AG04450 (cell line): ENCODE results near the gene MYO18A. TPM values are rescaled to one million over a fixed set of nuclear protein-coding genes. Genes with fewer than 3 reads are reported as not detected.

Source experiments
- CTCF ChIA-PET: fragments of 300-600, 350-600 bp; formaldehyde crosslinking; extraction: SDS; loops from one replicate; lab custom pipeline; 2022; ENCODE audit warnings: antibody characterized with exemption, inconsistent platforms; lab: Charles Lee
- POLR2A ChIA-PET: fragments of 350-600 bp; formaldehyde crosslinking; extraction: SDS; loops from one replicate; lab custom pipeline; 2021; ENCODE audit warnings: antibody characterized with exemption, inconsistent platforms; lab: Yijun Ruan, JAX
- DNase-seq: peaks from one replicate; pipeline ENCODE4 v3.0.0-alpha.2; 2011; ENCODE audit warnings: low read depth, low spot score
- H3K27ac ChIP-seq: one replicate; pipeline ENCODE4 v1.5.1; 2012; ENCODE audit warnings: low read depth, low read length, control low read depth
- H3K27me3 ChIP-seq: one replicate; pipeline ENCODE4 v1.6.0; 2012; ENCODE audit warnings: low read length; ENCODE audit not compliant: control insufficient read depth, insufficient read depth
- H3K4me3 ChIP-seq: 2 replicates; pipeline ENCODE4 v1.5.1; 2011; ENCODE audit warnings: mild to moderate bottlenecking, low read depth, low read length, control low read depth
- H3K9me3 ChIP-seq: 2 replicates; pipeline ENCODE4 v1.5.1; 2012; ENCODE audit warnings: low read length; ENCODE audit not compliant: control insufficient read depth, insufficient read depth
- polyA plus RNA-seq: library from polyadenylated mRNA; depleted of rRNA; stranded (reverse); fragments of >200 nt; gene quantifications from 2 replicates; pipeline ENCODE4 v1.2.3, GENCODE V29; 2011
- TF ChIP-seq, protein P1 (sequence below): IDR thresholded peaks from 2 replicates; pipeline ENCODE4 v1.5.1; 2011; ENCODE audit warnings: low read depth, low read length, control low read depth, inconsistent platforms

Gene MYO18A
- polyA plus RNA-seq, 1 experiment = 9.8 TPM

DNA sequence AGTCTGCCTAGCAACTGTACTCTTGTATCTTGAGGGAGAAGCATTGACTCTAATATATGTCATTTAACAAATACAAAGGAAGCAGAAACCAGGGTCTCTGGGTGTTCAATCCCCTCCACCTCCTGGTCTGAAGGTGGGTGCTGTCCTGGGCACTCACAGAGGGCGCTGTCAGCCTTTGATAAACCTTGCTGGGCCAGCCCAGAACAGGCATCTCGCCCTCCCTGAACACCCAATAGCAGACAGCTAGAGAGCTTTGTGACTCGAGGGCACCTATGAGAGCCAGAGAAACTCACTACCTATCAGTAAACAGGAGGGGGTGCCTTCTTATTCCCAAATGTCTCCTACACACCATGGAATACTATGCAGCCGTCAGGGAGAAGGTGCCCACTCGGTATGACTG, 143.6 kb downstream of the MYO18A start:
- TF ChIP-seq, protein P1, sequence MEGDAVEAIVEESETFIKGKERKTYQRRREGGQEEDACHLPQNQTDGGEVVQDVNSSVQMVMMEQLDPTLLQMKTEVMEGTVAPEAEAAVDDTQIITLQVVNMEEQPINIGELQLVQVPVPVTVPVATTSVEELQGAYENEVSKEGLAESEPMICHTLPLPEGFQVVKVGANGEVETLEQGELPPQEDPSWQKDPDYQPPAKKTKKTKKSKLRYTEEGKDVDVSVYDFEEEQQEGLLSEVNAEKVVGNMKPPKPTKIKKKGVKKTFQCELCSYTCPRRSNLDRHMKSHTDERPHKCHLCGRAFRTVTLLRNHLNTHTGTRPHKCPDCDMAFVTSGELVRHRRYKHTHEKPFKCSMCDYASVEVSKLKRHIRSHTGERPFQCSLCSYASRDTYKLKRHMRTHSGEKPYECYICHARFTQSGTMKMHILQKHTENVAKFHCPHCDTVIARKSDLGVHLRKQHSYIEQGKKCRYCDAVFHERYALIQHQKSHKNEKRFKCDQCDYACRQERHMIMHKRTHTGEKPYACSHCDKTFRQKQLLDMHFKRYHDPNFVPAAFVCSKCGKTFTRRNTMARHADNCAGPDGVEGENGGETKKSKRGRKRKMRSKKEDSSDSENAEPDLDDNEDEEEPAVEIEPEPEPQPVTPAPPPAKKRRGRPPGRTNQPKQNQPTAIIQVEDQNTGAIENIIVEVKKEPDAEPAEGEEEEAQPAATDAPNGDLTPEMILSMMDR = no peak
- POLR2A ChIA-PET = no interaction called here
- DNase-seq = no peak
- CTCF ChIA-PET = interaction anchor here (1.2 kb wide), 1 partner anchor 71 kb away, joined by 3 read pairs; no protein-coding TSS in a partner anchor
- Histone ChIP-seq H3K4me3 (no peak overlapping the region), H3K27me3 (peaks cover 62% of the 10 kb centered on the region), H3K27ac (no peak overlapping the region), H3K9me3 (peaks cover 14% of the 10 kb centered on the region; the same call in 1 of the 2 replicates)

DNA sequence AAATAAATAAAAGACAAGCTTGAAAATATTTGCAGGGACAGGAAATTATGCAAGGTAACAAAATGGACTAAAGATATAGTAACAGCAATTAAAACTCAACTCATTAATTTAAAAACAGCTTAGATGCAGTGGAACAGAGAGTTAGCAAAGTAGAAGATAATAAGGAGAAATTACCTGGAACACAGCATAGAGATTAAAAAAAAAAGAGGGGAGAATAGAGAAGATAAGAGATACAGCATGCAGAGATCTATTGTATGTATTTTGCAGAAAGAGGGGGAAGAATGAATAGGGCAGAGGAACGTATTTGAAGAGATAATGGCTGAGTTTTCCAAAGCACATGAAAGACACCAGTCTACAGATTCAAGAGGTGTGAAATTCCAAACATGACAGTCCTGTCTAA, 145.7 kb downstream of the MYO18A start:
- POLR2A ChIA-PET = no interaction called here
- CTCF ChIA-PET = interaction anchor here (1.5 kb wide), 1 partner anchor 81 kb away, joined by 5 read pairs; no protein-coding TSS in a partner anchor
- TF ChIP-seq, protein P1 = no peak
- no peak for DNase-seq
- peaks cover 14% of the 10 kb centered on the region; the same call in 1 of the 2 replicates for H3K9me3 ChIP-seq
- H3K4me3 ChIP-seq = no peak overlapping the region
- peaks cover 78% of the 10 kb centered on the region for H3K27me3 ChIP-seq
- no peak overlapping the region for H3K27ac ChIP-seq

DNA sequence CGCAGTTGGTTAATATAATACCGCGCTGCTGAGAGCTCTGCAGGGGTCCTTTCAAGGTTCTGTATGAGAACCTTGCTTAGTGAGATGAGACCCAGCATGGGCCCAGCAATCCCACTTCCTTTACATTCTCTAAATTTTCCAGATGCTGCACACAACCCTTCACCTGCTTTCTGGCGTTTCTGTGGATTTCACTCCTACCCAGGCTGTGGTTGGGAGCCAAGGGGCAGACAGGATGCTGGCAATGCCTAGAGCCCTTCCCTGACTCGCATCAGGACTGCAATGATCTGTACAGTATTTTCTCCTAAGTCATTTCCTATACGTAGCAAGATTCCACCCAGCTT, 147.4 kb downstream of the MYO18A start:
- H3K27ac ChIP-seq = no peak overlapping the region
- H3K27me3 ChIP-seq = peaks cover 84% of the 10 kb centered on the region
- TF ChIP-seq, protein P1 = no peak
- CTCF ChIA-PET = no interaction called here
- DNase-seq = no peak
- POLR2A ChIA-PET = no interaction called here
- H3K9me3 ChIP-seq = peaks cover 14% of the 10 kb centered on the region; the same call in 1 of the 2 replicates
- H3K4me3 ChIP-seq = no peak overlapping the region

DNA sequence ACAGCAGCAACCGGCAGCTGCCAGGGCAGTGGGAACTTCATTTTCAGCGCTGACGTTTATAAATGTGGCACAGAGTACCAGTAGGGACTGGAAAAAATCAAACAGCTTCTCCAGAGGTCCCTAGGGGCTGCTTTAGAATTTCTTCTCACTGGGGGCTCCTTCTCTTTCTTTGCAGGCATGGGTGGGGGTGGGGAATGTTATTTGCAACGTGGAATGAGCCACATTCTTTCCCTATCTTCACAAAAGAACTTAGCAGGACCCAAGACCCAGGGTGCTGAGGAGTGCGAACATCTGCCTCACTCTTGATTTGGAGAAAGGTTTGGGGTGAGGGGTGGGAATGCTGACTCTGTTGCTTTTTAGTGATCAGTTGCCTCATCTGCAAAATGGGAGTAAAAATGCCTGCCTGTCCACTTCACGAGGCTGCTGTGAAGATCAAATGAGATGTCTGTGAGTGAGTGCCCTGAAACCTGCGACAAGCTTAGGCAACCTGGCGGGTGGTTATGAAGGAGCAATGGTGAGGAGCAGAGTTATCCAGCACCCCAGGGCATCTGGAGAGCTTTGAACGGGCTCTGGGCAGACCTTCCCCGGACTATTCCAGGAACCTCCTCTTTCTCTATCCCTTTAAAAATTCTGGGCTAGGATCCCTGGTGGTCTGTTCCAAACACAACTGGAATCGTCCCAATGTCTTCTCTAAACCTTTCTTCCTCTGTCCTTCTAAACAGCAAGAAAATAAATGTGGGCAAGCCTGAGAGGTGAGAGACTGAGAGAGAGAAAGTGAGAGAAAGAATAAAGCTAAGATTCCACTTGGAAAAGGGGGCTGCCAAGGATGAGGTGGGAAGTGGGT, 148.0 kb downstream of the MYO18A start:
- ChIA-PET POLR2A (no interaction called here), CTCF (no interaction called here)
- Histone ChIP-seq H3K4me3 (no peak overlapping the region), H3K9me3 (peaks cover 14% of the 10 kb centered on the region; the same call in 1 of the 2 replicates), H3K27me3 (peaks cover 78% of the 10 kb centered on the region), H3K27ac (no peak overlapping the region)
- TF ChIP-seq, protein P1 = no peak
- no peak for DNase-seq

DNA sequence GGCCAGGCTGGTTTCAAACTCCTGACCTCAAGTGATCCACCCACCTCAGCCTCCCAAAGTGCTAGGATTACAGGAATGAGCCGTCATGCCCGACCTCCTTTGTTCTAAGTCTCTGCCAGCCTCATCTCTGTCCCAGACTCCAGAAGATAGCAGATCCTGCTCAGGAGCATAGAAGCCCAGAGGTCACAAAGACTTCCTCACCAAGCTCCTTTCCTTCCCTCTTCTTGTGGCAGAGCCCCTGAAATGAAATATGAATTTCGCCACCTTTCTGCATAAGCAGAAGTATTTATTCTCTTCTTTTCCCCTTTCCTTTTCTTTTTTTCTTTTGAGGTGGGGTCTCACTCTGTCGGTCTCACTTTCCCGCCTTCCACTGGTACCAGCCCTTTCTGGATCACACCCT, 148.7 kb downstream of the MYO18A start:
- Histone ChIP-seq H3K27ac (no peak overlapping the region), H3K27me3 (peaks cover 78% of the 10 kb centered on the region), H3K4me3 (no peak overlapping the region), H3K9me3 (peaks cover 14% of the 10 kb centered on the region; the same call in 1 of the 2 replicates)
- POLR2A ChIA-PET = no interaction called here
- no peak for DNase-seq
- TF ChIP-seq, protein P1 = no peak
- CTCF ChIA-PET = no interaction called here
